KG1 (cell line): ENCODE data around the gene ZNF800.

Experiments used
- DNase-seq: peaks from one replicate; lab custom pipeline; 2025; lab: John Stamatoyannopoulos, UW

Gene ZNF800

GRCh38 chr7:127390186-127390816 lies 2.2 kb downstream of the ZNF800 start:
- no peak for DNase-seq

- DNase-seq: no peak
Observed at GRCh38 chr7:127389321-127389720, 3.2 kb downstream of the ZNF800 start.

DNA sequence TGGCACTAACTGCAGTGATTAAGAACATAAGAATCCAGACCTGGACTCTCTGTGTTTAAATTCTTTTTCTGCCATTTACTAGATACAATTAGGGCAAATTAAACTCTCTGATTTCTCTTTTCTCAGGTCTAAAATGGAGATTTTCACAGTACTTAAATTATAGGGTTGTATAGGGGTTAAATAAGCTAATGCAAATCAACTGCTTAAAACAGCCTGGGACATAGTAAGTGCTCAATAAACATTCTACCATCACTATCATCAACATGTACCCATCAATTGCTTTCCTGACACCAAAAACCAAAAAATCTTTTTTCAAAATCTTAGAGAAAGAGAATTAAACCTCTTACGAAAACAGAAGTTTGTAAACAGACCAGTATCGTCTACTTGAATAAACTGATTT lies 4.5 kb downstream of the ZNF800 start:
- DNase-seq: no peak

DNA sequence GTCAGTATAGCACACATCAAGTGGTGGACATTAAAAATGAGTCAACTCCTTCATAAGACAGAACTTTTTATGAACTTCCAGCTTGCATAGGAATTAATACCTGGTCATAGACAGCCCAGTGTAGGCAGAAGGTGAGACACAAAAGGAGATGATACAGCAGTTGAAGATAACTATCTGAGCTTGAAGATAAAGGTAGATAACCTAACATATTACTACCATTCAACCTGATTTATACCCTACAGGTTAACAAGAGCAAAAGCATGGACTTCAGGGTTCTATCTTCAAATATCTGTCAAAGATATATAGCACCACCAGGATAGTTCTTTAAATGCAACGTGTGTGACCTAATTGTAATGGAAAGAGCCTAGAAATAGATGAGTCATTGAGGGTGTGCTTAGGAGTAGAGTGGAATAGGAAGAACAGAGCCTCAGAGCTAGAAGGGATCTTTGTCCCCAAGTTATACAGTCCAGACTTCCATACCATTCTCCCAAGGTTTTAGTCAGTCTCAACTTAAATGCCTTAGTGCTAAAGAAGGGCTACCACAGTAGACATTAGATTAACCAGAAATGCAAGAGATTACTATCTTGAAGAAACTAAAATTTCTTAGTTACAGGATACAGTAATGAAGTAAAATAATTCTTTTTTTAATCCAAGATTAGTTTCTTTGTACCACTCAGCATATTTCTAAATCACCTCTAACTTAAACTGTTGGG lies 9.2 kb downstream of the ZNF800 start:
- DNase-seq: no peak

DNA sequence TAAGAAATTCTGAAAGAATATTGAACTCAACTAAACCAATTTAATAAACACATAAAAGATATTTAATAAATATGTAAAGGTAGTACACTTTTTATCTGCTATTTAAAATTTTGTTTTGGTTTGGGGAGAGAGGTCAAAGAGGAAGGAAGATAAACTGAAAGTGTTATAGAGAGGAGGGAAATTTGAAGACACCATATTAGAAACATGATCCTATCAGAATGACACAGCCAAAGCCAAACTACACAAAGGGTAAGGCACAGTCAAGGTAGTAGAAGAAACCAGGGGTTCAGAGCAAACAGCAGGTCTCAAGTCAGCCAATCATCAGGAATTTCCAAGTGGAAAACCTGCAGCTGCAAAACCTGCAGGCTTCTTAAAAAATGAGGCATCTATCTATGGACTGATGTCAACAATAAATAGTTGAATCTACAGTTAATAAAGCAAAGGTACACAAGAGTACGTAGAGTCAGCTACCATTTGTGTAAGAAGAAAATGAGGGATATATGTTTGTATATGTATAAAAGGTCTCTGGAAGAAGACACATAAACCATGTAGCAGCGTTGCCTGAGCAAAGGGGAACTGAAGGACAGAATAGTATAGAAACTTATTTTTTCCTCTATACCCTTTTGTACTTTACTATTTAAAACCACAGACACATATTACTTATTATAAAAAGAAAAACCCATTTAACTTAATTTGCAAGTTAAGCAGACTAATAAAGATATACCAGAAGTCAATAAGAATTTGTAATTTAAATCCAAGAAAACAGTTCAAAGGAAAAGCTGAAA lies 10.0 kb downstream of the ZNF800 start:
- no peak for DNase-seq

DNA sequence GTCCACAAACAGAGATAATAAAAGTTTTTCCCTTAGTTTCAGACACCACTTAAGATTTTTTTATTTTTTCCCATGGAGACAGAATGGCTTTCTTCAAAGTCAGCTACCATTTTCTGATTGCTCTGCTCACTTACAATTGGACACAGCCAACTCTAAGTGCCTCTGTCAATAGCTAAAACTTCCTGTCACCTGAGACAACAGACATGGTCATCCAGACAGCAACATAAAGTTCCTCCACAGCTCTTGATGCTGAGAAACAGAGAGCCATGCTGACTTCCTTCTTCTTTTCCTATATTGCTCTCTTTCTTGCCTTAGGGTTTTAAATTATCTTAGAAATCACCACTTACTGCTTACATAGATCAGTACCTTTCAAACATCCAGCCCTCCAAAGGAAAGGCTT lies 12.0 kb downstream of the ZNF800 start:
- no peak for DNase-seq

DNA sequence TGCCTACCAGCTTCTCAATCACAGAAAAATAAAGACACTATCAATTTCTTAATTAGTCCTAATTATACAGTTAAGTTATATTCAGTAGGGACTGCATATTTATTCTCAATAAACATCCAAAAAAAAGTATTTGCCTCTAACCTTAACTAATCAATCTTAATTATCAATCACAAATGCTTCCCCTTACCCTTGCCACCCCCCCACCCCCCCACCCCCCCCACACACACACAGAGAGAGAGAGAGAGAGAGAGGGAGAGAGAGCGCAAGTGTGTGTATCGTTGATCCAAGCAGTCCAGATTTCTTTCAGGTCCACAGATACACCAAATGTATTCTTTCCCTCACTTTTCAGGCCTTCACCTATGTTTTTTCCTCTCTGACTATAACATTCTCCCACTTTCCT lies 12.9 kb downstream of the ZNF800 start:
- no peak for DNase-seq

DNA sequence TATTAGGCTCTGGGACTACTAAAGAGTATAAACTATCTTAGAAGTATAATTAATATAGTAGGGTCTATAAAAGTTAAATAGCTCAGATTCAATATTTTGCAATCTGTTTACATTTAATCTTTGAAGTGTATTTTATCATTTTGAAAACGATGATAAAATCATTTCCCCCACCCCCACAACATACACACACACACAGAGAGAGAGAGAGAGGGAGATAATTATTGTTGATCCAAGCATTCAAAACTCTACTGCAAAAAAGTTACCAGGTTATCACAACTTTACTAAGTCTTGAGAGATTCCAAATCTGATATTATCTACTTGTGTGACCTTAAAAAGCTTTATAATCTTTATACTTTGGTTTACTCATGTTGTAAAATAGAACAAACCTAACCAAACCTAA lies 14.0 kb downstream of the ZNF800 start:
- no peak for DNase-seq

GRCh38 chr7:127377425-127377824 lies 15.1 kb downstream of the ZNF800 start:
- DNase-seq: no peak

- DNase-seq: no peak
Observed at GRCh38 chr7:127375631-127376030, 16.9 kb downstream of the ZNF800 start.

- DNase-seq: no peak
Observed at GRCh38 chr7:127367679-127368078, 24.8 kb downstream of the ZNF800 start.

- no peak for DNase-seq
Observed at GRCh38 chr7:127366680-127367079, 25.8 kb downstream of the ZNF800 start.

GRCh38 chr7:127365957-127366315 lies 26.6 kb downstream of the ZNF800 start:
- no peak for DNase-seq

DNA sequence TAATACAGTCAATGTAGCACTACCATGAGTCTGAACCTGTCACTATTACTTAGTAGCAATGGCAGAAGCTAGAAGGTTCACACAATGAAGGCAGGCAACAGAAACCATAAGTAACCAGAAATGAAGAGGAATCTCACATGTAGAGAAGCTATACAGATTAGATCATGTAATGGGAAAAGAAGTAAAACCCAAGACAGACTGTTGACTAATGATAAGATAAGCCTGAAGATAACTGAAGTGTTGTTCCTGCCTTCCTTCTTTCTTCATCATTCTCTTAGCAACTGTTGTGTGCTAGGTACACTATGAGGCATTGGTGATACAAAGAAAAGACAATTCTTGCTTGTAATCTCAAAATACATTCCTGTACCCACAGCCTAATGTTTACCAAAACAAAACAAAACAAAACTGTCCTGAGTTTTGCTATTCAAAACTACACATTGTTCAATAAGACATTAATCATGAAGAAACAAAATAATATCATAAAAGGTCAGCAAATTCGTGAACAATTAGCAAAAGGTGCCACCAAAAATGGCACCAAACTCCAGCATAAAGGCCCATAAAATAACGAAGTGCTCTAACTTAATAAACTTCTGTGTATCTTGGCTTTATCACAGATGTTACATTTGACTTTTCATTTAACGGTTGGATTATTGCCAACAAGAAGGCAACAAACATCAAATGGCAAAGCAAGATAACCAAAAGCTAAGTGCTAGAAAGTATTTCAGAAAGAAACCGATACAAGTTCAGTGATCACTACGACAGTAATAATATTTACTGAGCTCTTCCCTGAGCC lies 27.1 kb downstream of the ZNF800 start:
- no peak for DNase-seq

GRCh38 chr7:127362364-127363027 lies 30.0 kb downstream of the ZNF800 start:
- DNase-seq: no peak

GRCh38 chr7:127361736-127362135 lies 30.8 kb downstream of the ZNF800 start:
- no peak for DNase-seq

GRCh38 chr7:127359011-127359410 lies 33.5 kb downstream of the ZNF800 start:
- DNase-seq: no peak

- no peak for DNase-seq
Observed at GRCh38 chr7:127353897-127354296, 38.6 kb downstream of the ZNF800 start.

DNA sequence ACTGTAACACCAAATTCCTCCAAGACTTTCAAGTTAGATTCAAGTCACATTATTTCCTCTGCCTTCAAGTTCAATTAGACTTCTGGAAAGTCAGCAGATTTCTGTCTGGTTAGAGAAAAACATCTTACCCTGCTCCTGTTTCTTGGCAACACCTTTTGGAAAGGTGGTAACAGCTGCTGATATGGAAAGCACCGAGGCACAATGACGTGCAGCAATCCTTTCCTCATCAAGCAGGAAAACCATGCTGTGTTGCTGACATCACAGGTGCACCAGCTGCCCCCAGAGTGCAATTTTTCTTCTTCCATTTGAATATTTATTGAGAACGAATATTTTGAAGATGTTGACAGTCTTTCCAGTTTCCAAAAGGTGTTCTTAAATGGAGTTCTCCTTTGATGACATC lies 41.9 kb downstream of the ZNF800 start:
- DNase-seq: no peak

DNA sequence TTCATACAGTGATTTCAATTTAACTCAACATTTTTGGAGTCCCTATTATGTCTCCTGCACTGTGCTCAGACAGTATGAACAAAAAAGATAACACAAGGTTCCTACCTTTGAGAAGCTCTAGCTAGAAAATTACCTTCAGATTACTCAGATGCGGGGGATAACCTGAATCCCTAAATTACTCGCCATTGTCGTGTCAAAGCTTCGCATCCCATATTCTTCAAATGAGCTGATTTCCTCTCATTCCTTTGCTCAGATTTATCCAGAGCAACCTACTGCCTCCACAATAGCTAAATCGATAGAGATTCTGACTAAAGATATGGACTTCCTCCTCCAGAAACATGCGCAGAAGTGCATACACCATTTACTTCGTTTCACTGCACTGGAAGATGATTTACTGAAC lies 42.6 kb downstream of the ZNF800 start:
- no peak for DNase-seq

- no peak for DNase-seq
Observed at GRCh38 chr7:127348247-127348631, 44.3 kb downstream of the ZNF800 start.
